ENCODE data around the gene CERS3. TPM values are rescaled to one million over a fixed set of nuclear protein-coding genes. Genes with fewer than 3 reads are reported as not detected.

CERS3 gene
- total and polyA plus RNA-seq, 4 donors: not detected

DNA sequence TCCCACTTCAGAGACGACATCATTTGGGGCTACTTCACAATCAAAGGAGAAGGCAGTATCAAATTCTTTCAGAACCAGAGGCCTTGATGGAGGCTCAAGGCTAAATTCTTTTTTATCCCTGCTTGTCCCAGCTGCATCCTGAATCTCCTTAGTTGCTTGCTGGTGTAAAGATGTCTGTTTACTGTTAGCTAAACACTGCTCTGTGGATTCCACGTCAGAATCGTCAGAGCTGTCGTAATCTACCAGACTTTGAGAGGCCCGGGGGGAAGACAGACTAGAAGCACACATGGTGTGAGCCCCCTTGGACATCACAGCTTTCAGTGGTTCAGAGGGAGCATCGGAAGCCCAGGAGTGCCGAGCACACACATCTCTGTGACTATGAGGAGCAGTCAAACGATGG is 40.6 kb upstream of the CERS3 start:
- WGBS: 78% methylated on average over 8 of the region's 8 CpGs
- Histone ChIP-seq H3K27me3 (ENCODE audit: control insufficient read depth in 4 of 4, insufficient read depth in 4 of 4, low read length in 3 of 4) (no peaks in the 10 kb centered on the region), H3K4me3 (ENCODE audit: low read depth in 1 of 3, low read length in 3 of 3) (no peak overlapping the region), H3K36me3 (ENCODE audit: control insufficient read depth in 4 of 4, insufficient read depth in 3 of 4, low read depth in 1 of 4, low read length in 3 of 4) (peaks cover 0 to 22% (median 6%) of the 10 kb centered on the region in 4 donors), H3K9me3 (ENCODE audit: control insufficient read depth in 4 of 4, low read length in 3 of 4) (no peaks in the 10 kb centered on the region), H3K9ac (ENCODE audit: low read depth in 1 of 2, low read length in 2 of 2) (no peak overlapping the region), H3K27ac (ENCODE audit: low read depth in 1 of 2, low read length in 2 of 2) (no peak overlapping the region), H3K4me1 (ENCODE audit: control insufficient read depth in 4 of 4, insufficient read depth in 4 of 4, low read length in 3 of 4) (no peaks in the 10 kb centered on the region)
- DNase-seq (ENCODE audit: low spot score): no peak
- TF ChIP-seq GABPA (IDR thresholded peaks at IDR 0.05 in 1 of 2, conservative IDR thresholded peaks at IDR 0.05 in 1 of 2) (no peak), FOXA2 (IDR thresholded peaks at IDR 0.05) (no peak)
- TF ChIP-seq, protein P1, sequence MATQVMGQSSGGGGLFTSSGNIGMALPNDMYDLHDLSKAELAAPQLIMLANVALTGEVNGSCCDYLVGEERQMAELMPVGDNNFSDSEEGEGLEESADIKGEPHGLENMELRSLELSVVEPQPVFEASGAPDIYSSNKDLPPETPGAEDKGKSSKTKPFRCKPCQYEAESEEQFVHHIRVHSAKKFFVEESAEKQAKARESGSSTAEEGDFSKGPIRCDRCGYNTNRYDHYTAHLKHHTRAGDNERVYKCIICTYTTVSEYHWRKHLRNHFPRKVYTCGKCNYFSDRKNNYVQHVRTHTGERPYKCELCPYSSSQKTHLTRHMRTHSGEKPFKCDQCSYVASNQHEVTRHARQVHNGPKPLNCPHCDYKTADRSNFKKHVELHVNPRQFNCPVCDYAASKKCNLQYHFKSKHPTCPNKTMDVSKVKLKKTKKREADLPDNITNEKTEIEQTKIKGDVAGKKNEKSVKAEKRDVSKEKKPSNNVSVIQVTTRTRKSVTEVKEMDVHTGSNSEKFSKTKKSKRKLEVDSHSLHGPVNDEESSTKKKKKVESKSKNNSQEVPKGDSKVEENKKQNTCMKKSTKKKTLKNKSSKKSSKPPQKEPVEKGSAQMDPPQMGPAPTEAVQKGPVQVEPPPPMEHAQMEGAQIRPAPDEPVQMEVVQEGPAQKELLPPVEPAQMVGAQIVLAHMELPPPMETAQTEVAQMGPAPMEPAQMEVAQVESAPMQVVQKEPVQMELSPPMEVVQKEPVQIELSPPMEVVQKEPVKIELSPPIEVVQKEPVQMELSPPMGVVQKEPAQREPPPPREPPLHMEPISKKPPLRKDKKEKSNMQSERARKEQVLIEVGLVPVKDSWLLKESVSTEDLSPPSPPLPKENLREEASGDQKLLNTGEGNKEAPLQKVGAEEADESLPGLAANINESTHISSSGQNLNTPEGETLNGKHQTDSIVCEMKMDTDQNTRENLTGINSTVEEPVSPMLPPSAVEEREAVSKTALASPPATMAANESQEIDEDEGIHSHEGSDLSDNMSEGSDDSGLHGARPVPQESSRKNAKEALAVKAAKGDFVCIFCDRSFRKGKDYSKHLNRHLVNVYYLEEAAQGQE (IDR thresholded peaks at IDR 0.05): no peak
- TF ChIP-seq, protein P2, sequence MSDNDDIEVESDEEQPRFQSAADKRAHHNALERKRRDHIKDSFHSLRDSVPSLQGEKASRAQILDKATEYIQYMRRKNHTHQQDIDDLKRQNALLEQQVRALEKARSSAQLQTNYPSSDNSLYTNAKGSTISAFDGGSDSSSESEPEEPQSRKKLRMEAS (IDR thresholded peaks at IDR 0.05): no peak

DNA sequence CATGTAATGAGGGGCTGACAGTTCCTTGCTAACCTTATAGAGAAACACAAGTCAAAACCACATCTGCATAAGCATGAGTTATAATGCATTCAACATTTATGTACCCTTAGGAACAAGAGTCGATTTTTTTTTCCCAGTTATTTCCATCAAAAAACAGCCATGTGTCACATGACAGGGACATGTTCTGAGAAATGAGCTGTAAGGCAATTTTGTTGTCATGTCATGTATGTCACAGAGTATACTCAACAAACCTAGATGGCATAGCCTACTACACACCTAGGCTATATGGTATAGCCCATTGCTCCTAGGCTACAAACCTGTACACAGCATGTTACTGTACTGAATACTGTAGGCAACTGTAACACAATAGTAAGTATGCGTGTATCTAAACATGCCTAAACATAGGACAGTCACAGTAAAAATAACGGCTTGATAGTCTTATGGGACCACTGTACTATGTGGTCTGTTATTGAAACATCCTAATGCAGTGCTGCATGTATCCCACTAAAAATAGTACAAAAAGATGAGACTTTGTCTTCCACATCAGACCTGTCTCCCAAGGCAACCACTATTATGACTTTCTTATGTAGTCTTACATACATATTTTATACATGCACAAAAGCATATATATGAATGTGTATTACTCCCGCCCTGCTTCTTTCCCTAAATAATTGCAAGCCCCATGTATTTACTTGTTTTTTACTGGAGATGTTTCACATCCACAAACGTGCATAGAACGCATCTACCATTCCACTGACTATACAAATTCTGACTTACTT is 38.3 kb upstream of the CERS3 start:
- no peak for TF ChIP-seq GABPA (IDR thresholded peaks at IDR 0.05 in 1 of 2, conservative IDR thresholded peaks at IDR 0.05 in 1 of 2)
- TF ChIP-seq SP1 (IDR thresholded peaks at IDR 0.05): no peak
- TF ChIP-seq, protein P3, sequence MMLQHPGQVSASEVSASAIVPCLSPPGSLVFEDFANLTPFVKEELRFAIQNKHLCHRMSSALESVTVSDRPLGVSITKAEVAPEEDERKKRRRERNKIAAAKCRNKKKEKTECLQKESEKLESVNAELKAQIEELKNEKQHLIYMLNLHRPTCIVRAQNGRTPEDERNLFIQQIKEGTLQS (IDR thresholded peaks at IDR 0.05): no peak
- no peak for TF ChIP-seq TAF1 (conservative IDR thresholded peaks at IDR 0.05)
- TF ChIP-seq NR2F2 (IDR thresholded peaks at IDR 0.05): no peak
- no peak for TF ChIP-seq FOXA1 (IDR thresholded peaks at IDR 0.05)
- no peak for TF ChIP-seq YY1 (IDR thresholded peaks at IDR 0.05)
- TF ChIP-seq, protein P4, sequence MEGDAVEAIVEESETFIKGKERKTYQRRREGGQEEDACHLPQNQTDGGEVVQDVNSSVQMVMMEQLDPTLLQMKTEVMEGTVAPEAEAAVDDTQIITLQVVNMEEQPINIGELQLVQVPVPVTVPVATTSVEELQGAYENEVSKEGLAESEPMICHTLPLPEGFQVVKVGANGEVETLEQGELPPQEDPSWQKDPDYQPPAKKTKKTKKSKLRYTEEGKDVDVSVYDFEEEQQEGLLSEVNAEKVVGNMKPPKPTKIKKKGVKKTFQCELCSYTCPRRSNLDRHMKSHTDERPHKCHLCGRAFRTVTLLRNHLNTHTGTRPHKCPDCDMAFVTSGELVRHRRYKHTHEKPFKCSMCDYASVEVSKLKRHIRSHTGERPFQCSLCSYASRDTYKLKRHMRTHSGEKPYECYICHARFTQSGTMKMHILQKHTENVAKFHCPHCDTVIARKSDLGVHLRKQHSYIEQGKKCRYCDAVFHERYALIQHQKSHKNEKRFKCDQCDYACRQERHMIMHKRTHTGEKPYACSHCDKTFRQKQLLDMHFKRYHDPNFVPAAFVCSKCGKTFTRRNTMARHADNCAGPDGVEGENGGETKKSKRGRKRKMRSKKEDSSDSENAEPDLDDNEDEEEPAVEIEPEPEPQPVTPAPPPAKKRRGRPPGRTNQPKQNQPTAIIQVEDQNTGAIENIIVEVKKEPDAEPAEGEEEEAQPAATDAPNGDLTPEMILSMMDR (IDR thresholded peaks at IDR 0.05; ENCODE audit: low read depth, low read length, missing input control): no peak
- TF ChIP-seq, protein P2 (IDR thresholded peaks at IDR 0.05): no peak
- no peak for TF ChIP-seq EGR1 (IDR thresholded peaks at IDR 0.05; ENCODE audit: low read depth in 2 of 2)
- TF ChIP-seq HNF4A (conservative IDR thresholded peaks at IDR 0.05): no peak
- Histone ChIP-seq H3K9me3 (ENCODE audit: control insufficient read depth in 4 of 4, low read length in 3 of 4) (no peaks in the 10 kb centered on the region), H3K9ac (ENCODE audit: low read depth in 1 of 2, low read length in 2 of 2) (no peak overlapping the region), H3K4me1 (ENCODE audit: control insufficient read depth in 4 of 4, insufficient read depth in 4 of 4, low read length in 3 of 4) (no peaks in the 10 kb centered on the region), H3K27me3 (ENCODE audit: control insufficient read depth in 4 of 4, insufficient read depth in 4 of 4, low read length in 3 of 4) (no peaks in the 10 kb centered on the region), H3K36me3 (ENCODE audit: control insufficient read depth in 4 of 4, insufficient read depth in 3 of 4, low read depth in 1 of 4, low read length in 3 of 4) (peaks cover 0 to 11% (median 5%) of the 10 kb centered on the region in 4 donors), H3K27ac (ENCODE audit: low read depth in 1 of 2, low read length in 2 of 2) (no peak overlapping the region), H3K4me3 (ENCODE audit: low read depth in 1 of 3, low read length in 3 of 3) (no peak overlapping the region)
- no peak for DNase-seq (ENCODE audit: low spot score)
- WGBS: 97% methylated on average over 6 of the region's 6 CpGs

Measured in liver (tissue), 9 donors.